Superior temporal gyrus (tissue), 1 donor: ENCODE results near the gene LYRM4.

Source experiments
- DNase-seq: peaks from one replicate; pipeline ENCODE4 v3.0.0-alpha.2; 2016; ENCODE audit errors: extremely low spot score

Gene LYRM4

DNA sequence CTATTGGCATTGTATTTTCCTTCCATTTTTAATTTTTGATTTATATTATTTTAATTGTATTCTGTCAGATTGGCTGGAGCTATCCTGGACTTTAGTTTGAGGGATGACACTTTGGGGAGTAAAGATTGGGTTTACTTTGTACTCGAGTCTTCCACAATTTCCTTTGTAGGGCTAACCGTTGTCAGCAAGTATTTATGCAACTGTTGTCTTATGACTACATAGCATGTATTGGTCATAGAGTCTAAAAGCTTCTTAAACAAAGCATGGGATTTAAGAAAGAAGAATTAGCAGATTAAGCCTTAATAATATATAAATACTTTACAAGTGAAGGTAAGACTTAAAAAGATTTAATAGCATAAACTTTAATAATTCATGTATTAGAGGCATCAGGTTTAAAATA, 20.2 kb upstream of the LYRM4 start:
- DNase-seq: no peak

GRCh38 chr6:5279891-5280338, 19.2 kb upstream of the LYRM4 start:
- no peak for DNase-seq

- DNase-seq: no peak
Observed at GRCh38 chr6:5278565-5279120, 17.9 kb upstream of the LYRM4 start.

DNA sequence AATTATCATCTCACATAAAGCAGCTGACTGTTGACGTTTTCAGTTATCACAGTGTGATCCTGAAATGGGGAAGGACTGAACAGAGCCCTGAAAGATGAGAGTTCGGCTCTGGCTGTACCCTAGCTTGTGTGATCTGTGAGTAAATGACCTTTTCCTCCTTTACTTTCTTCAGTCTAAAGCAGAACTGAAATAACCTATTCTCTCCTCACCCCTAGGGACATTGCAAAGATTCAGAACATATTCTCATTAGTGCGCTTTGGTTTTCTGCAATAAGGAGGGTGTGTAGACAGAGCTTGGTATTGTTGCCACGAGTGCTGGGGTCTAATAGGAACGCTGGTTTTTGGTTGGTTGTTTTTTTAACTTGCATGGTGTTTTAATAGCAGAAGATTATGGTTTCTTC, 17.3 kb upstream of the LYRM4 start:
- DNase-seq: no peak

DNA sequence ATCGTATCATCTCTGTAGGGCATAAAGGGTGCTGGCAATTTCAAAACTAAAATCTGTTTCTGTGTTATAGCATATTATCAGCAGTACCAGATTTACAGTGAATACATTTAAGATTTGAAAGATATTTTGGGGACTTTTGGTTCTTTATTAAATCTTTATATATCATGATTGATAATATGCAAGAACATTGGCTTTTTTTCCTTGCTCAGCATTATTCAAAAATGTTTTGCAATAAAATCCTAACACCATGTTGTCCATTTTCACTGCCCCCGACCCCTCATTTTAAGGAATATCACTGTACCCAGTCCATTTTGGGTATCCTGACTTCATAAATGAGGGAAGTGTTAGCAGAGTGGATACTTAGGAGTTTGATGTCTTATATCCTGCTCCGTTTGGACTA, 16.8 kb upstream of the LYRM4 start:
- DNase-seq: no peak

DNA sequence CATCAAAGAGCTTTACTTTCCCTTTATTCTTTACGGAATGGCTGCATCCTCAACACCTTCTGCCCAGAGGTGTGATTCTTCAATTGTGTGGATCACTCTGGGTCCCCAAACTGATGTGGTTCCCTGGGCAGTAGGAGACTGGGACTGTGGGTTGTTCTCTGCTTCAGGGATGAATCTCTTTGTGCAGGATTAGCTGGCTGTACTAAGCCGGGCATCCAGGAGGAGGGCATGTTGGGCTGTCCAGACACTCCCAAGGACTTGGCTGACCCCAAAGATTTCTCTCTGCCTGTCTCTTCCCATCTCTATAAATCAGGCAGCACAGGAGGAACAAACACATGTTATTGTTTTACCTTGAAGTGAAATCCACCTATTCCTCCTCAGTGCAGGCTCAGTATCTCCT, 15.8 kb upstream of the LYRM4 start:
- no peak for DNase-seq

DNA sequence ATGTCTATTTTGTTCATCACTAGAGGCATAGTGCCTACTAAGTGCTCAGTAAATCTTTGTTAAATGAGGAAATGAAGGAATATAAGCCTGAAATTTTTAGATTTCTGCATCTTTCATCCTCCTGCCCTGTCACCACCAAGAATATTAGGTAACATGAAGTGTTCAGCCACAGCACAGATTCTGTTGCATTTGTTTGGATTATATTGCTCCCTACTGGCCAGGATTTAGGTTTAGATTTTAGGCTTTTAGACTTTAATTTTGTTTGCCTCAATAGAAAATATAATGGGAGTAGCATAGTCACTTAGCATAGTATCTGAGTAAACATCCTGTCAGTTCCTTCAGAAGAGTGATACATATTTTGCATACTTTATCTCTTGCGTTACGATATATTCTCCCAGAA, 14.7 kb upstream of the LYRM4 start:
- no peak for DNase-seq

DNA sequence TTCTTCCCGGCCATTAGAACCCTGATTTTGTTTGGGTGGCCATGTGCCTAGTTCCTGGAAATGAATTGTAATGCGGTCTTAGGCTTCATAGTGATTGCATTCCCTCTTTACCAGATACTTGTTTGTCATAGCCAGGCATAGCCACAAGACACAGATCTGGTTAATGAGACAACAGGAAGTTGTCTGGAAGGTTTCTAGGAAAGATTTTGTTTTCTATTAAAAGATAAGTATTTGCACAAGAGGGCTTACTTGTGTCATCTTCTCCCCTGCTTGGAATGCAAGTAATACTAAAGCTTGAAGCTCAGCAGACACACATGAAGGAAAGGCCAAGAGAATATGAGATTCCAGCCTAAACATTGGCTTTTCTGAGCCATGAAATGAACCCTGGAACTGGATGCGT, 13.5 kb upstream of the LYRM4 start:
- no peak for DNase-seq

DNA sequence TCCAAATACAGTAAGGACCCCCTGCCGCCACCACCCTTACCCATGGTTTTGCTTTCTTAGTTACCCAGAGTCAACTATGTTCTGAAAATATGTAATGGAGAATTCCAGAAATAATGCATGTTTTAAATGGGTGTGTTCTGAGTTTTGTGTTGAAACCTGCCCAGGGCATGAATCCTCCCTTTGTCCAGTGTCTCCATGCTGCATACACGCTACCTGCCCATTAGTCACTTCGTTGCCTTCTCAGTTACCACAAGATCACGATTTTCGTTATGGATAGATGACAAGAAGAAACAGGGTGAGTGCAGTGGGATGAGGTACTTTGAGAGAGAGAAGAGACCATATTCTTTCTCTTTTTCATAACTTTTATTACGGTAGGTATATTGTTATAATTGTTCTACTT, 11.2 kb upstream of the LYRM4 start:
- DNase-seq: no peak

DNA sequence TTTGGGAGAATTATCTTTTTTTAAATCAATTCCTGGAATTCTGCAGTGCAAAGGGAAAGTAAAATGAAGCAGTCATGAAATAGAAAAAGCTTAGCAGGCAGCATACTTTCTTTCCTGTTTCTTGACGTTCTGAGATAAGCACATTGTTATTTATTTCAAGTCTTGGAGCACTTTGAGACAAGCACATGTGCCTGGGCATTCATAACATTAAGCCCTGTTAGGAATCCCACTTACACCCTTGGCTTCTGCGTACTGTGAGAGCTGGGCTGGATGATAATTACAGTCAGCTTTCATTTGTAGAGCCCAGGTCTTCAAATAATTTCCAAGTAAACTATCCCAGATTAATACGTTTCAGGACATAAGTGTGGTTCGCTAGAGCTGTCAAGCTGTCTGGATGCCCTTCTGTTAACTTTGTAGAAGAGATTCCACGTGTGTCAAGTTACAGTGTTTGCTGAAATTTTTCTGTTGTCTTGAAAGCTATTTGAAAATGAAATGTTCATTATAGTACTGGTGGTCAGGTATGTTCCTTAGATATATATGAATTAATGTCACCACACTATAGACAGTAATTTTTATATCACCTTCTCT, 9.4 kb upstream of the LYRM4 start:
- DNase-seq: no peak

- no peak for DNase-seq
Observed at GRCh38 chr6:5266423-5266822, 5.7 kb upstream of the LYRM4 start.

DNA sequence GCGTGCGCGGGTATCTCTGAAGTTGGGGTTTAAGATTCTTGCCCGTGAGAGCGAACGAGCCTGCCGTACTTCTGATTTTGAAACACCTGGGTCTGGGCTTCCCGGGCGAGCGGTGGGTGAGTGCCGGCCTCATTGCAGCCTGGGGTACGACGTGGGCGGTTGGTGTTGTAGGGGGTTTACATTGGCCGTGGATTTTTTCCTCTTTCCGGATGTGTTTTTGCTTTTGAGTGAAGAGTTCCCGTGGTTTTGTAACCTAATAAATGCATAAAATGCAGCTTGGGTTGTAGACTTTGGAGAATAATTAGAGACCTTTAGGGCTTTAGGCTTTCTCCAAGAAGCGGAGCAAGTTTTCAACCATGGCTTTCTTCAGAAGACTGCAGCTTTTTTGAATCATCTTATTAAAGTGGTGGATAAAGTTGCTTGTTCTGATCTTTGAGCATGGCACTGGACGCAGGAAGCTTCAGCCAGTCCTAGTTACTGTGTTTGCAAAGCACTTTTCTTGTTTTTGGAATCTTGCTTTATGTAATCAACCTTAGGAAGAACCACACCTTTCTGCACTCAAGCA, 877 bp upstream of the LYRM4 start:
- peak; percentile 67 for DNase-seq

DNA sequence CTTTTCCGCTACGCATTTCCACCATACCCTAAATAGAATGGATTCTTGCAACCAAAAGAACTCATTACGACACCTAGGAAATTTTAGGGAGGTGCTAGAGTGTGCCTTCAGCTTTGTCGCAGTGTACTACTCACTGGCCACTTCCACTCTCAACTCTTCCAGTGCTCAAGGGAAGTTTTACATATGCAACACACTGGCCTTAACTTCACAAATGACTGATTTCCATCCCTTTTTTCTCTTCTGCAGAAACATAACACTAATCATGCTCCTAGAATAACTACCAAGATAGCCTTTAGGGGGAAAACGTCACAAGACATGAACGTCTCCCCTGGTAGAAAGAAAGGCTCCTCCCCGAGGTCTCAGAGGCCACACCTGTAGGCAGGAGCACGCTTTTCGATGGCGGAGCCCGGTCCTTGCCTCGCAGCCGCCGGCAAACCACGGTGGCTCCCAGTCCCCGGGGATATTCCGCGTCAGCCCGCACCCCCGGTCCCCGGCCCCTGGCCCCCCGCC, 584 bp downstream of the LYRM4 start:
- peak; percentile 63 for DNase-seq

- DNase-seq: no peak
Observed at GRCh38 chr6:5259428-5259827, 1.3 kb downstream of the LYRM4 start.

DNA sequence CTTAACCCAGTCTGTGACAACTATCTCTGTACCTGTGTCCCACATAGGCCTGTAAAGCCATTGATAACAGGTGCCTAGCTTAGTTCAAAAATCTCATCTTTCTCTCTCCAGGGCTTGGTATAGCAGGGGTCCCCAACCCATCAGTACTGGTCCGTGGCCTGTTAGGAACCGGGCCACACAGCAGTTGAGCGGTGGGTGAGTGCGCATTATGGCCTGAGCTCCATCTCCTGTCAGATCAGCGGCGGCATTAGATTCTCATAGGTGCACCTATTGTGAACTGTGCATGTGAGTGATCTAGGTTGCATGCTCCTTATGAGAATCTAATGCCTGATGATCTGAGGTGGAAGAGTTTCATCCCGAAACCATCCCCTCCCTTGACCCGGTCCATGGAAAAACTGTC, 3.4 kb downstream of the LYRM4 start:
- DNase-seq: no peak

- DNase-seq: no peak
Observed at GRCh38 chr6:5256952-5257351, 3.8 kb downstream of the LYRM4 start.

DNA sequence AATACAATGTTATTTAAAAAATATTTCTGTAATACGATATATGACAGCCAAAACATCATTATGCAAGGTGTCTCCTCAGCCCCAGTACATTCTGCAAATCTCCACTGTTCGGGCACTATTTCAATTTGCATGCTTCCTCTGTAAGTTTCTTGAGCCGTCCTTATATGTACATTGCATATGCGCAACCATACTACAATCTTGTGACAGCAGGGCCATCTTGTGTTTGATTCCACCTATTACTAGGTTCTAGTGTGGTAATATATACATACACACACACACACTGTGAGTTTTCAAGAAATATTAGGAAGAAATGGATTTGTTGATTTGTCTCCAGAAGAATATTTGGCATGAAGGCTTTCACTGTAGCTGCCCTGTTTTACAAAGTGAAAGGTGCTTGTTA, 9.8 kb downstream of the LYRM4 start:
- DNase-seq: no peak

DNA sequence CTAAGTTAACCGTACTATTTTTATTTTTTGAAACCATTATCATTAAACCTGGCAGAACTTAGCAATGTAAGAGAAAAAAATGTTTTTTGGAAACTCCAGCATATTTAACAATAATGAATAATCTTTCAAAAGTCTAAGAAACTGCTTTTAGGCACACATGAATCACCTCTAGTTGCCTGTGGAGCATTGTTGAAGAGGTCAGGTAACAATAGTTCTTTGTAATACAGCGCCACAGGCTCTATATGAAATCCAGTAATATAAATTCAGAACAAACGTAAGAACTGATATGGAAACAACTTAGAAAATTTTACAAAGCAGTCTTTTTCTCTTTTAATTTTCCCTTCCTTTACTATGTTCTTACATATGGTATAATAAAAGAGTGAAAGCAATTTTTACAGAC, 10.3 kb downstream of the LYRM4 start:
- DNase-seq: no peak

- no peak for DNase-seq
Observed at GRCh38 chr6:5249451-5250122, 11.2 kb downstream of the LYRM4 start.

DNA sequence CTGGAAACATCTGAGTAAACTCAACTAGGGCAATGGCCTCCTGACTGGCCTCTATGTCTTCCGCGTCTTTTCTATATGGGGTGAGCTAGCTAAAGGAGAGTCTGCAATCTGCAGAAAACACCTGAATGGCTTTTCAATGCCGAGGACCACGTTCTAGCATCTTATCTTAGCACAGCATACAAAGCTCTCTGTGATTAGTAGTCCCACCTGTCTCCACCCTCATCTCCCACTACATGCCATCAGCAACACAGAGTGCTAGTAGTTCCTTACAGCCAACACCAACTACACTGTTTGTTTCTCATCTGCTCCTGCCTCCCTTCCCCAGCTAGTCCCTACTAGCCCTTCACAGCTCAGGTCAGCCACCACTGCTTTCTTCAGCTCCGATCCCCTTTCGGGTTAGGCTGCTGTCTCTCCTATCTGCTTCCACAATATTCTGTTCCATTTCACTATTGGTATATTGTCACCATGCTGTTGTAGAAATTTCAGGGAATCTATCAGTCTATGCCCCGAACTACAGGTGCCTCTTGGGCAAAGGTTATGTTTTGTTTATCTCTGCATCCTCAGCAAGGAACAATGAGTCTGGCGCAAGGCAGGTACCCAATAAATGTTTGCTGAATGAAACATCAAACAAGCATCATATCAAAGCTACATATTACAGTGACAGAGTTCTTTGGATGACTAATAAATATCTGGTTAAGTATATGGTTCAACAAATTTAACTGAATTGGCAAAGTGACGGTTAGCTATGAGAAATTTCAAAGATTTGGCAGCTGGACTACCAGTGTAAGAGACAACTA, 12.2 kb downstream of the LYRM4 start:
- DNase-seq: no peak

DNA sequence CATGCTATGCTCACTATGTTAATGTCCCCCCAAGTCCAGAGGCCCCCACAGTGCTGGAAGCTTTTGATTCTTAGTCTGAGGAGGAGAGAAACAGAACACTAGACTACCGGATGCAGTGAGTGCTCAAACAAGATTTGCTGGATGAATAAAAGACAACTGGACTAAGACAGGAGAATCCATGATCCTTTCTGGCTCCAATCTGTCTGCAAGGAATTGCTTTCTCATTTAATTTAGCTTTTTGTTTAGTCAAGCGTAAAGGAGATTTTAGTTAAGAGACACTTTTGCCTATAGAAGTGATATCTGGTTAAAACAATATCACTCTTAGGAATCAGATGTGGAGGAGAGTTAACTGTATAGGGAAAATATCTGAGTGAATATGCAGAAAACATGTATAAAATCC, 13.5 kb downstream of the LYRM4 start:
- DNase-seq: no peak
